Tongue (tissue), 2 donors: Measurements from ENCODE around the gene HOXB4. TPM values are rescaled to one million over a fixed set of nuclear protein-coding genes. Genes with fewer than 3 reads are reported as not detected.

Source experiments
- DNase-seq: peaks from one replicate; pipeline ENCODE4 v3.0.0-alpha.2; 2015
- total RNA-seq: library from RNA; depleted of rRNA; stranded (reverse); fragments of >200 nt; gene quantifications from one replicate; pipeline ENCODE4 v1.2.3, GENCODE V29; 2014

Gene HOXB4
- total RNA-seq, 1 donor from 2014 or later = 0.92 TPM

DNA sequence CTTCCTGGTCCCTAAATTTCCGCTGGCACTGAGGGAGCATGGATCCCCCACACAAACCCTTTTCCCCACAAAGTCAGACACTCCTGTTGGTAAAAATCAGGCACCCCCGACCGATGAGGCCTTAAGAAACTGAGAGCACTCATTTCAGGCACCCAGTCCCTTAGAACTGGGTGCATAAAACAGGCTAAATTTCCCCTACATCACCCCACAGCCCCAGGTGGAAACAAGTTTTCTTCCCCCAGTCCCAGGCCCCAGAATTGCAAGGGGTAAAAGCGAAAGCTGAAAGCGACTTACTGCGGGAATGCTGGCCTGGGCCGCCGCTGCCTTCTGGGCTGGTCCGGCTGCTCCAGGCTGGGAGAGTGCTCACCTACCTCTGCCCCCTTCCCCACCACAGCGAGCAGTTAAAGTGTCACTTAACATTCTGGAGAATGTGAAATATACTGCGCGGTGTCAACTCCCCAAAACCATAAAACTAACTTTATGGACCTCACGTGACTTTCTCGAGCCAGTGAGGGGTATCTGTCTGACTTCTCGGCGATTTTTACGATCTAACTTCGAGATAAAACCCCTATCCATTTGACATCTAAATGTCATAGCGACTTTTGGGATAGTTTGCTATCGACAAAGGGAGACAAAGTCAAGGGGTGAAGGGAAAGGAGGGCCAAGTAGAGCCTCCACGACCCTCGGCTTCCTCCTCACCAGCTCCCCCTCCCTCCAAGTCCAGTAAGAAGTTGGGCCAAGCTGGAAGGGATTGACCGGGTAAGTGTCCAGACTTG is 11.9 kb upstream of the HOXB4 start, which contains the start of gene HOXB3:
TSS of gene HOXB3 (minus strand) at position 411 of the 776 bp plus-strand sequence. CDS start 37,767 bp downstream, outside the sequence.
- no peak for DNase-seq

DNA sequence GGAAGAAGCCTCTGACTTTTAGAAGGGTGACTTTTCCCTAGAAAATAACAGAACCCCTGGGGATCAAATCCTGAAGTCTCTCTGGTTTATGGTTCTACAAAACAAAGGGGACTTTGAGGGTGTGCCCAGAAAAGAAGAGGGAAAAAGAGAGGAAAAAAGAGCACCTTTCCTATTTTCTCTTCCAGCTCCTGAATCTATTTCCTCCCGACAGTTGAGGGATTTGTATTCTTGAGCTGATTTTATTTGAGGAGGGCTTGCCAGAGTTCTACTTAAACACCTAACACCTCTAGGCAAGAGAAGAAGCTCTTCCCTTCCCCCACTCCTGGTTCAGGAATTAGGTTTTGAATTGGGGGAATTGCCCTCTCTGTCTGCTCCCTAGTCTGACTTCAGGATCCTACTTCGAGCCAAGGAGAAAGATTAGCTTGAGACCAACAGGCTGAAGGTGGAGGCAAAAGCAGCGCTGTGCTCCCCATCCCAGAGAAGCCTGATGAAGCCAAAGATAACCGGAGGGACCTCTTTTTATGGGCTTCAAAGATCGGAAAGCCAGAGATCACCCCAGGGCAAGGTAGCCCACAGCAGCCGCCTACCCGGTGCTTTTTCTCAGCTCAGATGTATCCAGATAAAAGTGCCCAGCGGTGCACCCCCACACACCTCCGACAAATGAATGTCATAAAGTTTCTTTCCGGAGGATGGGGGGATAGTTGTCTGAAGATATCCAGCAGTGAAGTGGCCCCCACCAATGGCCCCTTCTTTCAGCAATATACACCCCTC is 11.1 kb upstream of the HOXB4 start:
- DNase-seq = no peak

DNA sequence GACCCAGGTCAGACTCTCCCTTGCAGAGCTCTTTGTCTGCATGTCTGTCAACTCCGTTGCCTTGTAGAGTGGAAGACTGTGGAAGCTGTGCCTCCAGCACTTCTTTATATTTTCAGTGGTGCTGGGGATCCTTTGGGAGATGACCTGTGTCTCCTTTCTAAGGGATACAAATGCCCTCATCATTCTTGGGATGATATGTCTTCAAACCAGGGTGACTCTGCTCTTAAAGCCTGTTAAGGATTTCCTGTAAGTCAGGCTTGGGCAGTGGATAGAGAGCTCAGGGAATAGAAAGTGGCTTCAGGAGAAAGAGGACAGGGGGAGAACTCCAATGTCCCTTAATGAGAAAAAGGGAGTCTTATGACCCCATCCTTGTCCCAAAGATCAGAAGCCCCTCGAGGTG is 10.4 kb upstream of the HOXB4 start:
- DNase-seq = no peak

DNA sequence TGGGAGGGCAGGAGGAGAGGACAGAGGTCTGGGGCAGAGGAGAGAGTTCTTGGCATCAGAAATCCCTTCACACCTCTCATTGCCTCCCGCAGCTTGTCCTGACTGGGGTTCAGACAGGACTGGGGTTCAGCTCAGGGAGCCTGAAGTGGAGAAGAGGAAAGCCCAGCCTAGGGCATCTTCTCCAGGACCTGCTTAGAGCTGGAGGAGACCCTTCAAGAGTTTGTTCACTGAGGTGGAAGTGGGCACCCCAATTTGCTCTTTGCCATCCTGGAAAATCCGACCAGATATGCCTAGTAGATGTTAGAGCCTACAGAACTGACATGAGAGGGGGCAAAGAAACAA is 9.9 kb upstream of the HOXB4 start:
- DNase-seq = no peak

DNA sequence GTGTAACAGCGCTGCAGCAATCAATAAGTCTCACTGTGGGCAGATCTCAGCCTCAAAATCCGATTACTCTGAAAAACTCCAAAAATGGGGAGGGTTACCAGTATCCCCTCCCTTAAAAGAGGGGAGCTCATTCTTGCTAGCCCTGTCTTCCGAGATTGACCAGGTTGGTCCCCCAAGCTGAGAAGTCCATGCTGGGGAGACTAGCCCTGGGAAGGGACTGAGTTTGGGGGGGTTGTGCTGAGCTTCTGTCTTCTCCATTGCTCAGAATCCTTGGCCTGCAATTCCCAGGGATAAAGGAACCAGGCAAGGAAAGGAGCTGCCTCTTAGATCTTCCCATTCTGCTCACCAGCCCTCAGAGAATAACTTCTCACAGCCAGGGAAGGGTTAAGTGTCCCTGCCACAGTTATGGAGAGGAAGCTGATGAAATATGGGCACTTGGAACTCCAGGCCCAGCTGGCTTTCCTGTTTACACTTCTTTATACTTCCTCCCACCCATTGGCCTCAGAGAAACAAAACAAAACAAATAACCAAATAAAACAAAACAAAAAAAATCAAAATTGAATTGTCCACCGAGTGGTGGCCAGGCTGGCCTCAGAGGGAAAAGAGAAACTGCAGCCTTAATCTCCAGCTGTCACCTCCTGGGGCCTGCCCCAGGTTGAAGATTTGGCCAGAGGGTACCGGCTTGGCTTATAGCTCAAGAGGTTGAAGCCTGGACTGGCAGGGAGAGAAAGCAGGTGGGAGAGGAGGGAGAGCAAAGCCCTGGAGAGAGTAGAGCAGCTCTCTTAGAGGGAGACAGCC is 9.3 kb upstream of the HOXB4 start:
- no peak for DNase-seq

DNA sequence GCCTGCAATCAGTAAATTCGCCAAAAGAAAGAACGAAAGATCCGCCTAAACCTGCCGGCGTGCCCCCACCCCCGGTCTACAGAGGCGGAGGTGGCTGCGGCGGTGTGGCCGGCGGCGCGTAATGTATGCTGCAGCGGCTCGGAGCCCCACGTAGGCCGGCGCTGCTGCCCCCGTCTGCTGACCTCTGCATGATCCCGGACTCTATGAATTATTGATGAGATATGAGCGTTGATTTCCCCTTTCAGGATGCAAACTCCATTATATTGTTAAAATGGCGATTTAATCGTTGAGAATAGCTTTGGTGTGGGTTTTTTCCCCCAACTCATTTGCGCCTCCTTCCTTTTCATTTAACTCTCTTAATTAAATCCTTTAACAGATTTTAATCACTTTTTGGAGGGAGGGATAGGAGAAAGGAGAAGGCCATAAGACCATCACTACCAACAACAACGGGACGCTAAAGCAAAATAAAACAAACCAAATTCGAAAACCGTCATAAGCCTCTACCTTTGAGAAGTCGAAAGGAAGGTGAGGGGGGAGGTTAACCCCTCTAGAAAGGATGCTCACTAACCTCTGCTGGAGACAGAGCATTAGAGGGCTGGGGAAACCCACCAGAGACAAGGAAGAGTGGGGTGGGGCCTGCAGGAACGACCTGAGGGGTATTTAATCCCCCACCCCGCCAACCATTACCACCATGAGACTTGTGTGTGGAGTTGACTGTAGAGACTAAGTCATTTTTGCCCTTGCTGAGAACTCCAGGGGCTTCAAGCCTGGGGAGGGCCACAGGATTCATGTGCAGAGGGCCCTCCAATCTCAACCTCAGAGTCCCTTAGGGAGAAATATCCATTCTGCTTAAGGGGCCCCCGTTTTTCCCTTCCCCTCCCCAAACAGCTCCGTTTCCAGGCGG is 8.5 kb upstream of the HOXB4 start:
- DNase-seq = no peak

DNA sequence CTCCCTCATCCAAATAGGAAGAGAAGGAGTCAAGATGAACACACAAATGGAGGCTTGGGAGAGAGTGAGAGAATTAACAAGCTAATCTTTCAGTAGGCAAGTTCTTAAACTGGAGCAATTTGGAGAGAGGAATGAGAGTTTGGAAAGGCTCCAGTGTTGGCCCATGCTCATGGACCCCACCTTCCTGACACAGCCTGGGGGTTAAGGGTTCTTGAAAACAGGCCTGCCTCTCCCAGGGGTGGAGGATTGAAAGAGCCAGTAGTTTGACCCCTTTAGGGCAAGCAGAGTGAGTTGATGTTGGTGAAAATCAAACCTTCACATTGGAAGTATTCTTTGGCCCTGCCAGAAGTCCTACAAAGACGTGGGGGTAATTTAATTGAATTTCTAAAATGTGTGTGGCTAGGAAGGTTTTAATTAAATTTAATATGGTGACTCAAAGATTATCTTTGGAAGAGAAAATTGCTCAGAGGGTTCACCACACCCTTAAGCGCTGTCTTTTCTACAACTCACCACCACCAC is 6.1 kb upstream of the HOXB4 start:
- DNase-seq = no peak

DNA sequence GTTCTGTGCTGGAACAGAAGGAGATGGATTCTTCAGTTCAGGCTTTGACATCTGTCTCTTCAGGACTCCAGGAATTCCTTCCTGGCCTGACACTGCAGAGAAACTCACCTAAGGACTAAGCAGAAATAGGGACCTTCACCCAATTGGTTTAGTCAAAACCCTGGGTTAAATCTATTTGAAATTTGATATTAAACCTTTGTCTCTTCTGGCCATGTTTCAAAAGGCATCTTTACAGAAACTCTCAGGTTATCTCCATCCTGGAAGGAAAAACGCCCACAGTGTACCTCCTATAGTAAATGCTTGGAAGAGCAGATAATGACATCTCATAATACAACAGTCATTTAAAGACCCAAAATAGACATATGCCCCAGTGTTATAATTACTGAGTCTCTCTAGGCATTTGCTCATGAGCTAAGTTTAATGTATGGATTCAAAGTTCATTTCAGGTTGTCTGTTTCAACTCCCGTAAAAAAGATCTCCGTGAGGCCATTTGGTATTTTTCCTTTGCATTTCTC is 5.6 kb upstream of the HOXB4 start:
- DNase-seq = no peak

DNA sequence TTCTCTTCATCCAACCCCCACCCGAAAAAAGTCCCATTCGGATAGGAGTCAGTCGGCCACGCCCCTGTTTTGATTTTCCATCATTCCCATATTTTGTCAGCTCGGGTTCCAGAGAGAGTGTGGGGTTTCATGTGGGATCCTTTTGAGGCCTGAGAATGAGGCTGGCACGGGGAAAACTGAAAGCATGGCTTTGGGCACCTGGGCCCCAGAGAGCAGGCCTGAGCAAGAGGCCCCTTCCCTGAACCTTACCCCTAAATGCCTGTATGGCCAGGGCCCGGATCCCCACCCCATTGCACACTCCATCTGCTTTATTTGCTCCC is 4.6 kb upstream of the HOXB4 start:
- no peak for DNase-seq

DNA sequence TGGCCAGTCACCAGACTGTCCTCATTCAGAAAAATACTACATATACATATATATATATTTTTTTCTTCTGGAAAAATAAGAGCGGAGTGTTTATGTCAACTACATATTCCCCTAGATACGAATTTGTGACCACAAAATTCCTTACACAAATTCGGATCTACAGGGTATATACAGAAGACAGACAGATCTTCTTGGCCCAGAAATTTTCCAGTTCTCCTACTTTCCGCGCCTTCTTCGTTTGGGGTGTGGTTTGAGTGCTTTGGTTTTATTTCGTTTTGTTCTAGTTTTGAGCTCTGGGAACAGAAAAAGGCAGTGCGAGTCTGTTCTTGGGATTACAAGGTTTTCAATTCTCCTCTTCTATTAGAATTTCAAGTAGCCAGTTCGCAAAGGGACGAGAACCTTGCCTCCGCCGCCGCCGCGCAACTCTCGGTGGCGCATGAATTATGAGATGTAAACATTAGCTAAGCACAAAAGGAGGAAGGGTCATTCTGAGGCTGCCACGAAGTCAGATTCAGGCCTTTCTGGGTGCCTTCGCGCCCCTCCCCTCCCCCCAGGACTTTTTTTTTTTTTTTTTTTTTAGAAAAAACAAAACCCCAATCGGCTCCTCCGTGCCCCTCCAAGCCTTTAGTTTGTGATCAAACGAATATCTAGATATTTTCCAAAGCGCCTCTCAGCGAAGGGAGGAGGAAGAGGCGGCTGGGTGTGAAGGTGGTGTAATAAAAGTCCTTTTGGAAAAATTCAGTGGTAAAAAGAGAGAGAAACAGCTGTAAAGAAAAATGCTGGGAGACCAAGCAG is 1.8 kb upstream of the HOXB4 start:
- no peak for DNase-seq

DNA sequence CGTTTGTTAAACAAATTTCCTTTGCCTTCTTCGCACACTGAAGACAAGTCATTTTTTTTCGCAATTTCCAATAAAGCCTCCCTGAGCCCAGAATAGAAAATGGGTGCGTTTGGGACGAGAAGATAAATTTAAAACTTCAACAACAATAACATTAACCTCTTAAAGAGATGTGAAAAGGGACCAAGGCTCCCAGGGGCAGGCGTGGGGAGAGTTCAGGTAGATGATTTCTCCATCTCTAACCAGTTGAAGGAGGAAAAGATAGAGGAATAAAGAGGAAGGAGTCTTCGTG is 1.3 kb upstream of the HOXB4 start:
- DNase-seq = no peak

DNA sequence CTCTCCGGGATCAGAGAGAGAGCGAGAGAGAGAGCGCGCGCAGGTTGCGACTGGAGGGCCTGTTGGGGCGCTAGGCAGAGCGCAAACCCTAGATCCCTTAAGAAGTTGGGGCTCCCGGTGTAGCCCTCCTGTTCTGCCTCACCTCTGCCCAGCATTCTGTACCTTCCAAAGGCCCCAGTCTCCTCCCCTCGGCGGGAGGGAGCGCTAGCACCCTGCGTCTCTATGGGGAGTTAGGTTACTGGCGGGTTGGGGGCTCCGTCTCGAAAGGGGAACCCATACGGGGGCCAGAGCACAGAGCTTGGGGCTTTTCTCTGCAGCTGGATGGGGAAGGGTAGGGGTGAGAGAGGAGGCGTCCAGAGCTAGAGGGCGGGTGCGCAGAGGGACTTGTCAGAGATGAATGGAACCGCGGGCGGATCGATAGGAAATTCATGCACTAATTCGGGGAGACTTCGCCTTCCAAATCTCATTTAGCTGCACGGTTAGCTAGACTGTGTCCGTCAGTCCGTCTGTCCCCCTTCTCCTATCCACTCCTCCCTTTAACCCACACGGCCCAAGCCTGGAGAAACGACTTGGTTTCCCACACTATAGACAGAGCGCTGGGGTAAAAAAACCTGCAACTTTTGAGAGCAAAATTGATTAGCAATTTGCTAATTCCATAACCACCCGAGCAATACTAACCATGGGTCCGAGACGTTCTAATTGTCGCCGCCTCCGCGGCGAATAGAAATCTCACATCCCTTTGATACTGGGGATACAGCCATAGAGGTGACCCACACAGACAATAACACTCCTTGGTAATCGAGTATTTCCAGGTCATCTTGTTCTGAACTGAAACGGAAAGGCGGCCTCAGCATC is 693 bp upstream of the HOXB4 start:
- no peak for DNase-seq

DNA sequence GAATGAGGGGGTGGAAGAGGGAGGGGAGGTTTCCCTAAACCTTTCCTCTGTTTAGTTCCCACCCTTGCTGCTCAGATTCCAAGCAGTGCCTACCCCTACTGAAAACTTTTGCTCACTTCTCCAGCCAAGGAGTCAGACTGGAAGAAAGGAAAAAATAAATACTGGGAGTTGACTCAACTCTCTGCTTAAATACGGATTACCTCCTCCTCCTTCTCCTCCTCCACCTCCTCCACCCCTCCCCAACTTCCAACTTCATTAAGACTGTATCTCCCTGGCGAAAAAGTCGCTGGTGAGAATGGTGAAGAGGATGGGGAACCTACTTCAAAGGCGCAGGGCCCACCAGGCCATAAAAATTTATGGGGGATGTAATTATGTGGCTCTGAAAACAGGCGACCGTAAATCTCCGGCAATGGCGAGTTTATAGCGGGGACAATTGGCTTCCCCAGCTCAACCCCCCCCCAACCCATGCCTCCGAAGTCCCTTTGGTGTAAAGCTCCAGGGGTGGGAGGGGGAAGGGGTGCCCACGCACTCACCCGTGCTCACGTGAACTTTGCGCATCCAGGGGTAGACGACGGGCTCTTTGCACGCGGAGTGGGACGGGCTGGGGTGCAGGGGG is 712 bp downstream of the HOXB4 start:
- DNase-seq = no peak

DNA sequence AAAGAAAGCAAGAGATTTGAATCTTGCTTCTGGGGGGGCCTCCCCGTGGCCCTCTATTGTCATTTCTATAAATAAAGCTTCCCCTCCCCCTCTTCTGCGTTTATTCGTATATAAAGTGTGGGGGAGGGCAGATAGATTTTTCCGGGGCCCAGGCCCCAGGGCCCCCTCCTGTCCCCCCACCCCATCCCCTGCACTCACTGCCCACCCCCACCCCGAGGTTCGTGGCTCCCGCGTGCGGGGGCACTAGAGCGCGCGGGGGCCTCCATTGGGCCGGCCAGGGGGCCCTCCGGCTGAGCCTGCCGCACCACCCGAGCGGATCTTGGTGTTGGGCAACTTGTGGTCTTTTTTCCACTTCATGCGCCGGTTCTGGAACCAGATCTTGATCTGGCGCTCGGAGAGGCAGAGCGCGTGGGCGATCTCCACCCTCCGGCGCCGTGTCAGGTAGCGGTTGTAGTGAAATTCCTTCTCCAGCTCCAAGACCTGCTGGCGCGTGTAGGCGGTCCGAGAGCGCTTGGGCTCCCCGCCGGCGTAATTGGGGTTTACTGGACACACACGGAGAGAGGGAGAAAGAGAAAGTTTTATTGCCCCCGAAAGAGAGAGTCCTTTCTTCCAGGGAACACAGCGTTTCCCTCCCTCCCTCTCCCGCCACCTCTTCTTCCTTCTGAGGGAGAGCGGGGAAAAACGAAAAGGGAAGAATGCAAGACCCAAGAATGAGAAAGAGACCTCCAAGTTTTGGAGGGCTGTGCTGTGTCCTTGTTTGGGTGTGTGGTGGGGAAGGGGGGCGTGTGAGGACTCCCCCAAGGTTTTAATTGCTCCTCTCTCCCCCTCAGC is 1.5 kb downstream of the HOXB4 start:
- no peak for DNase-seq

DNA sequence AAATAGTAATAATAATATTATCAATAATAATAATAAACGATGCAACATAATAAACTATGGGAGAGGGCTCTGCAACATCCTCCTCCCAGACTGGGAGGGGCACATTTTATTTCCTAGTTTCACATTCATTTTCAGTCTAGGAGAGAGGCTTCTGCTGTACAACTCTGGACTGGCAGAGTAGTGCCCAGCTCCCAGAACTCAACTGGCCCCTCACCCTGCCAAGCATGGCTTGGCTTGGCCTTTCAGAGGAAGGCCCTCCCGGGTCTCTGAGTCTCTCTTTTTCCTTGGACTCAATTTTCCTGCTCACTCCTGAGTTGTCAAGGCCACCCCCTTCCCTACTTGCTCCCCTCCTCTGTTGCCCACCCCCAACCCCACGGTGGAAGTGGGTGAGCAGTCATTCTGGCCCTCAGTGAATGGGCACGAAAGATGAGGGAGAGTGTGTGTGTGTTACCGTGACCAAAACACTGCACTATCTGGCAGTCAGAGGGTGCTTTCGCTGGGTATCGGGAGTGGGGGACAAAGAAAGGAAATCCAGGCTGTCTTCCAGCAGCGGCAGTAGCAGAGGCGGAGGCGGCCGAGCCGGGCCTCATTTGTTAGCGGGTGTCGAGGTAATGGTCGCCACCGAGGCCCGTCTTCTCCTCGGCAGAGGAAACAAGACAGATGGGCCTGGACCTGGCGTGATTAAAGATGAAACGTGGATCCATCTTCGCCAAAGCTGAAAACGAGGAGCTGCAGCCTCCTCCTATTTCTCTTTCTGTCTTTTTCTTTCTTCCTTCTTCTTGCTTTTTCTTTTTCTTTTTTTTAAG is 2.3 kb downstream of the HOXB4 start:
- no peak for DNase-seq

DNA sequence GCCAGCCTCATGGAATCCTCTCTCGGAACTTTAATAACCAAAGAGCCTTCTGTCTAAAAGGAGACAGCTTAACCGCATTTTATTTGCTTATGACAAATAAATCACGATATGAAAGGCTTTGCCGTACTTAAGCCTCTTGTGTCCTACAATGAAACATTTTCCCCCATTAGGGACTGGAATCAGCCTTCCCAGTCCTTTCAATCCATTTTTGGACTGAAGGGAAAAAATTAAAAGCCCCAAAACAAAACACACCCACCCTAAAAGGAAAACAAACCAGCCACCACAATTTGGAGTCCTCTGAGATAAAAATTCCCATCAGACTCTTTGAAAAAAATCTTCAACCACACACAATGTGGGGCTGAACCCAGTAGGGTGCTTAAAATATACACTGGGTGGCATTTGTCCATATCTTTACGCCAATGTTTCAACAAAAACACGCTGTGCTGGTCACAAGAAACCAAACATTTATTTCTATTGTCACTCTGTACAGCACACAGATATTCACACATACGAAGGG is 3.0 kb downstream of the HOXB4 start:
- DNase-seq = no peak

DNA sequence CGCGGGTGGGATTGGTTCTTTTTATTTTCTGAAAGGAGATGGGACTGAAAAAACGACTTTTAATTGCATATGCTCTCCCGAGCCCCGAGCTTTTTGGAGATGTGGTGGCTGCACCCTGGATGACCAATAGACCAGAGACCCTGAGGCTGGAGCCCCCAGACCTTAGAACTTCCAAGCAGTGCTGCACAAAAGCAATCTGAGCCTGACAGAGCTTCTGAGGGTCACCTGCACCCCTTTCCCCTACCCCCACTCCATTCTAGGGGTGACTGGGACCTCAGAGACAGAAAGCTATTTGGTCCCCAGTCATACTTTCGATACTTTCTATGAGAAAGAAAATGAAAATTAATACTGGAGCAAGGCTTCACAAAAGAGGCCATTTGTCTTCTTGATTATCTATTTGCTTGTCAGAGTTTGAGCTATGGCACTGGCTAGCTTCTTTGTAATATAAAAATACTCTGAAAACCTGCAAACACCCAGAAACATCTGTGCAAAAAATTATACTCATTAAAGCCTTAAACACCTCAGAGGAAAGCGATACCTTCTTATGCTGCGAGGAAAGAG is 3.6 kb downstream of the HOXB4 start:
- no peak for DNase-seq
